NT2/D1 (cell line): ENCODE data around the gene CCND3.

Experiments used
- SUZ12 ChIP-seq: IDR thresholded peaks from 2 replicates; pipeline ENCODE4 v1.6.1; 2011; ENCODE audit not compliant: insufficient read length, insufficient read depth; ENCODE audit errors: extremely low read depth
- YY1 ChIP-seq: IDR thresholded peaks from 2 replicates; pipeline ENCODE4 v1.6.1; 2011; ENCODE audit not compliant: insufficient read length, insufficient read depth
- ZNF274 ChIP-seq: IDR thresholded peaks from 2 replicates; pipeline ENCODE4 v1.6.1; 2011; ENCODE audit warnings: mild to moderate bottlenecking, low read depth, low read length

GRCh38 chr6:41929924-41930323 lies 11.7 kb downstream of the CCND3 start:
- TF ChIP-seq ZNF274 = no peak
- no peak for TF ChIP-seq YY1
- no peak for TF ChIP-seq SUZ12
